ENCODE measurements around the gene HBS1L. TPM values are rescaled to one million over a fixed set of nuclear protein-coding genes. Genes with fewer than 3 reads are reported as not detected.

HBS1L gene
- polyA plus RNA-seq, 1 donor (not counting 4 experiments of a cell fraction or from before 2014, with no cell fraction given), result 61.6 TPM

GRCh38 chr6:135043846-135044245 is 10.8 kb downstream of the HBS1L start:
- H3K36me3 ChIP-seq (ENCODE audit: control insufficient read depth in 2 of 2, extremely low read depth in 1 of 2, insufficient read depth in 2 of 2, low read length in 2 of 2), result peaks cover 4 to 7% of the 10 kb centered on the region in 2 experiments
- H4K20me1 ChIP-seq (ENCODE audit: control insufficient read depth, extremely low read depth, insufficient read depth, low read length), result peaks cover 7% of the 10 kb centered on the region
- H3K79me2 ChIP-seq (ENCODE audit: control insufficient read depth, insufficient read depth, low read length), result peaks cover 71% of the 10 kb centered on the region
- no peak overlapping the region for H3K4me3 ChIP-seq (ENCODE audit: control insufficient read depth in 2 of 3, extremely low read depth in 1 of 3, insufficient read depth in 2 of 3, low read depth in 1 of 3, low read length in 3 of 3)
- DNase-seq (ENCODE audit: low read depth, low spot score), result no peak
- no peak overlapping the region for H3K4me2 ChIP-seq (ENCODE audit: control insufficient read depth, extremely low read depth, insufficient read depth, low read depth, low read length)
- no peaks in the 10 kb centered on the region for H3K9me1 ChIP-seq (ENCODE audit: control insufficient read depth, extremely low read depth, insufficient read depth, low read length)
- TF ChIP-seq EZH2 (IDR thresholded peaks at IDR 0.05; ENCODE audit: low read length), result no peak
- no peak for FAIRE-seq
- no peaks in the 10 kb centered on the region for H3K9me3 ChIP-seq (ENCODE audit: control insufficient read depth, low read depth, low read length)
- H3K27me3 ChIP-seq (ENCODE audit: control insufficient read depth, extremely low read depth, insufficient read depth, low read length), result no peaks in the 10 kb centered on the region
- dilution Hi-C loops (cut with MboI; ENCODE audit: extremely low pct_ligation_motif_present, low sequenced_read_pairs), result no loop called here
- peaks cover 8% of the 10 kb centered on the region for H3K4me1 ChIP-seq (ENCODE audit: control insufficient read depth, extremely low read depth, insufficient read depth, low read length)
- H3K27ac ChIP-seq (ENCODE audit: control insufficient read depth, insufficient read depth, low read length), result no peak overlapping the region
- H3K9ac ChIP-seq (ENCODE audit: control insufficient read depth, extremely low read depth, insufficient read depth, low read length), result no peak overlapping the region
- H2AFZ ChIP-seq (ENCODE audit: control insufficient read depth, low read length), result no peak overlapping the region

- H3K9me1 ChIP-seq (ENCODE audit: control insufficient read depth, extremely low read depth, insufficient read depth, low read length), result no peaks in the 10 kb centered on the region
- H3K79me2 ChIP-seq (ENCODE audit: control insufficient read depth, insufficient read depth, low read length), result peaks cover 66% of the 10 kb centered on the region
- H3K4me3 ChIP-seq (ENCODE audit: control insufficient read depth in 2 of 3, extremely low read depth in 1 of 3, insufficient read depth in 2 of 3, low read depth in 1 of 3, low read length in 3 of 3), result no peak overlapping the region
- peaks cover 4 to 6% of the 10 kb centered on the region in 2 experiments for H3K36me3 ChIP-seq (ENCODE audit: control insufficient read depth in 2 of 2, extremely low read depth in 1 of 2, insufficient read depth in 2 of 2, low read length in 2 of 2)
- H3K27me3 ChIP-seq (ENCODE audit: control insufficient read depth, extremely low read depth, insufficient read depth, low read length), result no peaks in the 10 kb centered on the region
- dilution Hi-C loops (cut with MboI; ENCODE audit: extremely low pct_ligation_motif_present, low sequenced_read_pairs), result no loop called here
- peaks cover 8% of the 10 kb centered on the region for H3K4me1 ChIP-seq (ENCODE audit: control insufficient read depth, extremely low read depth, insufficient read depth, low read length)
- H3K9me3 ChIP-seq (ENCODE audit: control insufficient read depth, low read depth, low read length), result no peaks in the 10 kb centered on the region
- H4K20me1 ChIP-seq (ENCODE audit: control insufficient read depth, extremely low read depth, insufficient read depth, low read length), result peaks cover 7% of the 10 kb centered on the region
- H2AFZ ChIP-seq (ENCODE audit: control insufficient read depth, low read length), result no peak overlapping the region
- FAIRE-seq (no peak), DNase-seq (ENCODE audit: low read depth, low spot score) (no peak)
- TF ChIP-seq EZH2 (IDR thresholded peaks at IDR 0.05; ENCODE audit: low read length) (no peak), CTCF (optimal IDR thresholded peaks at IDR 0.05 in 1 of 3, IDR thresholded peaks at IDR 0.05 in 1 of 3, conservative IDR thresholded peaks at IDR 0.05 in 1 of 3; ENCODE audit: extremely low read depth in 1 of 3, insufficient read depth in 2 of 3, low read length in 3 of 3) (no peak)
- no peak overlapping the region for H3K4me2 ChIP-seq (ENCODE audit: control insufficient read depth, extremely low read depth, insufficient read depth, low read depth, low read length)
- no peak overlapping the region for H3K9ac ChIP-seq (ENCODE audit: control insufficient read depth, extremely low read depth, insufficient read depth, low read length)
- H3K27ac ChIP-seq (ENCODE audit: control insufficient read depth, insufficient read depth, low read length), result no peak overlapping the region
Observed at GRCh38 chr6:135043364-135043763, 11.3 kb downstream of the HBS1L start.

- Histone ChIP-seq H3K9me3 (ENCODE audit: control insufficient read depth, low read depth, low read length) (no peaks in the 10 kb centered on the region), H2AFZ (ENCODE audit: control insufficient read depth, low read length) (no peak overlapping the region), H3K4me3 (ENCODE audit: control insufficient read depth in 2 of 3, extremely low read depth in 1 of 3, insufficient read depth in 2 of 3, low read depth in 1 of 3, low read length in 3 of 3) (no peak overlapping the region), H3K36me3 (ENCODE audit: control insufficient read depth in 2 of 2, extremely low read depth in 1 of 2, insufficient read depth in 2 of 2, low read length in 2 of 2) (peaks cover 0 to 4% of the 10 kb centered on the region in 2 experiments), H3K9me1 (ENCODE audit: control insufficient read depth, extremely low read depth, insufficient read depth, low read length) (no peaks in the 10 kb centered on the region), H3K27ac (ENCODE audit: control insufficient read depth, insufficient read depth, low read length) (no peak overlapping the region), H3K9ac (ENCODE audit: control insufficient read depth, extremely low read depth, insufficient read depth, low read length) (no peak overlapping the region), H3K4me2 (ENCODE audit: control insufficient read depth, extremely low read depth, insufficient read depth, low read depth, low read length) (no peak overlapping the region), H3K27me3 (ENCODE audit: control insufficient read depth, extremely low read depth, insufficient read depth, low read length) (no peaks in the 10 kb centered on the region), H3K4me1 (ENCODE audit: control insufficient read depth, extremely low read depth, insufficient read depth, low read length) (no peaks in the 10 kb centered on the region), H3K79me2 (ENCODE audit: control insufficient read depth, insufficient read depth, low read length) (peaks cover 25% of the 10 kb centered on the region), H4K20me1 (ENCODE audit: control insufficient read depth, extremely low read depth, insufficient read depth, low read length) (peaks cover 1% of the 10 kb centered on the region)
- FAIRE-seq (no peak), DNase-seq (ENCODE audit: low read depth, low spot score) (no peak)
- no peak for TF ChIP-seq CTCF (optimal IDR thresholded peaks at IDR 0.05 in 1 of 3, IDR thresholded peaks at IDR 0.05 in 1 of 3, conservative IDR thresholded peaks at IDR 0.05 in 1 of 3; ENCODE audit: extremely low read depth in 1 of 3, insufficient read depth in 2 of 3, low read length in 3 of 3)
- TF ChIP-seq EZH2 (IDR thresholded peaks at IDR 0.05; ENCODE audit: low read length), result no peak
- dilution Hi-C loops (cut with MboI; ENCODE audit: extremely low pct_ligation_motif_present, low sequenced_read_pairs), result no loop called here
Observed at GRCh38 chr6:135038335-135038734, 16.3 kb downstream of the HBS1L start.

All from keratinocyte (primary cell).